ENCODE results near the gene RGS3.

Gene RGS3

GRCh38 chr9:113462781-113463286 is 693 bp upstream of the RGS3 start:
- TF ChIP-seq, protein P1, sequence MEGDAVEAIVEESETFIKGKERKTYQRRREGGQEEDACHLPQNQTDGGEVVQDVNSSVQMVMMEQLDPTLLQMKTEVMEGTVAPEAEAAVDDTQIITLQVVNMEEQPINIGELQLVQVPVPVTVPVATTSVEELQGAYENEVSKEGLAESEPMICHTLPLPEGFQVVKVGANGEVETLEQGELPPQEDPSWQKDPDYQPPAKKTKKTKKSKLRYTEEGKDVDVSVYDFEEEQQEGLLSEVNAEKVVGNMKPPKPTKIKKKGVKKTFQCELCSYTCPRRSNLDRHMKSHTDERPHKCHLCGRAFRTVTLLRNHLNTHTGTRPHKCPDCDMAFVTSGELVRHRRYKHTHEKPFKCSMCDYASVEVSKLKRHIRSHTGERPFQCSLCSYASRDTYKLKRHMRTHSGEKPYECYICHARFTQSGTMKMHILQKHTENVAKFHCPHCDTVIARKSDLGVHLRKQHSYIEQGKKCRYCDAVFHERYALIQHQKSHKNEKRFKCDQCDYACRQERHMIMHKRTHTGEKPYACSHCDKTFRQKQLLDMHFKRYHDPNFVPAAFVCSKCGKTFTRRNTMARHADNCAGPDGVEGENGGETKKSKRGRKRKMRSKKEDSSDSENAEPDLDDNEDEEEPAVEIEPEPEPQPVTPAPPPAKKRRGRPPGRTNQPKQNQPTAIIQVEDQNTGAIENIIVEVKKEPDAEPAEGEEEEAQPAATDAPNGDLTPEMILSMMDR (conservative IDR thresholded peaks at IDR 0.05; ENCODE audit: low read depth, low read length) = no peak
- no peak for DNase-seq (ENCODE audit: low read depth)
- H3K4me3 ChIP-seq (ENCODE audit: low read depth, low read length) = no peak overlapping the region

GRCh38 chr9:113464286-113464660 is 746 bp downstream of the RGS3 start:
- DNase-seq (ENCODE audit: low read depth) = no peak
- TF ChIP-seq, protein P1 (conservative IDR thresholded peaks at IDR 0.05; ENCODE audit: low read depth, low read length) = no peak
- H3K4me3 ChIP-seq (ENCODE audit: low read depth, low read length) = no peak overlapping the region

DNA sequence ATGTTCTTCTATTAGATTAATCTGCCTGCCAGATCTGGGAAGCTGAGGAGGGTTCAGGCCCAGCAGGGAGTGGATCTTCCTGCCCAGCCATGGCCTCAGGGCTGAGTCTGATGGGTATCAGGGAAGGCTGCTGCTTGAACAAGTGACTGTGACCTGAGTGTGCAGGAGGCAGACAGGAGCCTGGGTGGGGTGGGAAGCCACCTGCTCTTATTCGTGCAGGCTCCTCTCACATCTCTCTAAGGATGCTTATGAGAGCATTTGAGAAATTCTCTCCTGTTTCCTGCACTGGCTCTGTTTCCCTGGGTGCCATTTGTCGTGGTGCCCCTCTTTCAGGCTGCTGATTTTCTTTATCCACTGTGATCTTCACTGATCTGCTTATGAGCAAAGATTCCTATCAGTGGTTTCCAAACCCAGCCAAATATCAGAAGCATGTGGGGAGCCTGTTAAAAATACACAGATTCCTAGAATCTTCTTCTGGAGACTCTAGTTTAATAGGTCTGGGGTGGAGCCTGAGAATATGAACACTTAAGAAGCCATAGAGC is 2.1 kb downstream of the RGS3 start:
- H3K4me3 ChIP-seq (ENCODE audit: low read depth, low read length) = no peak overlapping the region
- DNase-seq (ENCODE audit: low read depth) = no peak
- TF ChIP-seq, protein P1 (conservative IDR thresholded peaks at IDR 0.05; ENCODE audit: low read depth, low read length) = no peak

GRCh38 chr9:113467183-113467582 is 3.7 kb downstream of the RGS3 start:
- no peak for DNase-seq (ENCODE audit: low read depth)
- no peak overlapping the region for H3K4me3 ChIP-seq (ENCODE audit: low read depth, low read length)
- TF ChIP-seq, protein P1 (conservative IDR thresholded peaks at IDR 0.05; ENCODE audit: low read depth, low read length) = no peak

GRCh38 chr9:113468716-113469448 is 5.4 kb downstream of the RGS3 start:
- TF ChIP-seq, protein P1 (conservative IDR thresholded peaks at IDR 0.05; ENCODE audit: low read depth, low read length) = no peak
- no peak for DNase-seq (ENCODE audit: low read depth)
- H3K4me3 ChIP-seq (ENCODE audit: low read depth, low read length) = no peak overlapping the region

DNA sequence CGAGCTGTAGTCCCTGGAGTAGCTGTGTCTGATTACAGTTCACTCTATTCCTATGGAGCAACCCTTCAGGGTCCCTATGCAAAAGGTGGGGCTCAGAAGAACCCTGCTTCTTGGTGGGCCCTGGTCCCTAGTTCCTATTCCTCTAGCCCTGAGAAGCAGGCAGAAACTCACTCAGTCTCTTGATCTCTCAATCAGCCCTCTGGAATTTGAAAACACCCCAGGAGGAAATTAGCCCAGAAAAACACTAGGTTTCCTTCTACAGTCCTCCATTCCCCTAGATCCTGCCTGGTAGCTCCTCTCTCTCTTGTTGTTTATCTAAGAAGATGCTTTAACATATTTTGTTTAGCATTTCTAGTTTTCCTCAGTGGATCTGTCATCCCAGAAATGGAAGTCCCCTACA is 7.6 kb downstream of the RGS3 start:
- H3K4me3 ChIP-seq (ENCODE audit: low read depth, low read length) = no peak overlapping the region
- DNase-seq (ENCODE audit: low read depth) = no peak
- TF ChIP-seq, protein P1 (conservative IDR thresholded peaks at IDR 0.05; ENCODE audit: low read depth, low read length) = no peak

DNA sequence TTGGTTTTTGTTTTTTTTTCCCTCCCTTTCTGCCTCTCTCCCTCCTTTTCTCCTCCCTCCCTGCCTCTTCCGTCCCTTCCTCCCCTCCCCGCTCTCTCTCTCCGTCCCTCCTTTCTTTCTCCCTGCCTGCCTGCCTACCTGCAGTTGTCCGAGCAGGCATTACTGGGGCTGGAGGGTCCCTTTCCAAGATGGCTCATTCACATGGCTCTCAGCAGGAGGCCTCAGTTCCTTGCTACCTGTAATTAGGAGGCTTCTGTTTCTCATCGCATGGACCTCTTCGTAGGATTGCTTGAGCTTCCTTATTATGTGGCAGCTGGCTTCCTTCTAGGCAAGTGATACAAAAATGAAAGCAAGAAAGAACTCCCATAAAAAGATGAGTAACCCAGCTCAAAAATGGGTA is 8.0 kb downstream of the RGS3 start:
- no peak for DNase-seq (ENCODE audit: low read depth)
- H3K4me3 ChIP-seq (ENCODE audit: low read depth, low read length) = no peak overlapping the region
- TF ChIP-seq, protein P1 (conservative IDR thresholded peaks at IDR 0.05; ENCODE audit: low read depth, low read length) = no peak

All from choroid plexus epithelial cell (primary cell).